Stomach (tissue), 9 donors: Measurements from ENCODE around the gene SOCS1. TPM values are rescaled to one million over a fixed set of nuclear protein-coding genes. Genes with fewer than 3 reads are reported as not detected.

Experiments
- DNase-seq, 2 donors: peaks; one replicate each; pipeline versions ENCODE4 v3.0.0 to v3.0.0-alpha.2; 2013 to 2019
- H3K27ac ChIP-seq, 5 donors: fragments of 200-600 bp in 4 of 5; sonication (generic) in 4 of 5; one replicate each; pipeline ENCODE4 v1.5.1; 2013 to 2019; ENCODE audit warnings: mild to moderate bottlenecking in 1 of 5, moderate library complexity in 1 of 5
- H3K27me3 ChIP-seq, 3 donors: fragments of 200-600 bp; sonication (generic); one replicate each; pipeline ENCODE4 v1.5.1; 2017 to 2019; ENCODE audit warnings: mixed run types in 1 of 3
- H3K36me3 ChIP-seq, 4 donors: fragments of 200-600 bp; sonication (generic); 1 replicate in 3 of 4; 2 replicates in 1 of 4; pipeline ENCODE4 v1.5.1; 2016 to 2019
- H3K4me1 ChIP-seq, 4 donors: fragments of 200-600 bp; sonication (generic); one replicate each; pipeline ENCODE4 v1.5.1; 2016 to 2019
- H3K4me3 ChIP-seq, 4 donors: fragments of 200-600 bp; sonication (generic) in 3 of 4; one replicate each; pipeline ENCODE4 v1.5.1; 2016 to 2019; ENCODE audit warnings: mild to moderate bottlenecking in 1 of 4
- H3K9me3 ChIP-seq, 4 donors: fragments of 200-600 bp; sonication (generic); one replicate each; pipeline ENCODE4 v1.5.1; 2016 to 2019
- EP300 ChIP-seq: sonication (generic); formaldehyde crosslinking; IDR thresholded peaks from one replicate; pipeline ENCODE4 v1.6.1; 2017; ENCODE audit warnings: antibody characterized with exemption
- POLR2A ChIP-seq, 4 donors: fragments of 450-650 bp; IDR thresholded peaks; one replicate each; pipeline ENCODE4 v1.6.1; 2016; ENCODE audit warnings: antibody characterized with exemption in 4 of 4, control low read depth in 2 of 4, mild to moderate bottlenecking in 1 of 4, moderate library complexity in 1 of 4
- POLR2AphosphoS5 ChIP-seq, 3 donors: sonication (generic); formaldehyde crosslinking; IDR thresholded peaks; one replicate each; pipeline ENCODE4 v1.6.1; 2016; ENCODE audit warnings: antibody characterized with exemption in 3 of 3
- WGBS, 5 donors: extraction: QIAGEN DNeasy Blood & Tissue Kit in 3 of 5; methylation state at CpG; one replicate each; pipeline versions ENCODE4 v1.1.5 to v1.1.7; 2013 to 2018; 5-methylcytosine and 5-hydroxymethylcytosine counted together
- intact Hi-C: fragments of 100-400 bp; cut with DNase I; formaldehyde crosslinking; loops from one replicate; pipeline ENCODE4 v1.15.1; 2023; ENCODE audit warnings: low total_unique reads
- polyA plus RNA-seq, 3 donors: library from polyadenylated mRNA; stranded (reverse); fragments of 200-250 nt; gene quantifications; one replicate each; pipeline ENCODE4 v1.2.3, GENCODE V29; 2013
- total RNA-seq, 5 donors: library from RNA; depleted of rRNA; stranded (reverse); fragments of >200 nt; gene quantifications; one replicate each; pipeline versions ENCODE4 v1.1.0 to v1.2.3, GENCODE V29; 2014 to 2016
- TF ChIP-seq, protein P1 (sequence below), 7 experiments: fragments of 450-650 bp in 4 of 7; fragments of 200-600 bp in 3 of 7; sonication (generic) in 3 of 7; IDR thresholded peaks; one replicate each; pipeline ENCODE4 v1.5.1; 2016 to 2019; ENCODE audit warnings: antibody characterized with exemption in 7 of 7, control low read depth in 2 of 7, mild to moderate bottlenecking in 1 of 7
- donor health status: healthy with polysubstance abuse.
- donor health status: Bipolar disorder and iron deficiency.
- donor health status: healthy.

SOCS1 gene
- total and polyA plus RNA-seq, 8 donors, result 4.2 to 45.5 (median 11.5) TPM

GRCh38 chr16:11217651-11218603 lies 38.1 kb downstream of the SOCS1 start:
- intact Hi-C loops, result no loop called here
- H3K27ac ChIP-seq, result no peak overlapping the region
- no peaks in the 10 kb centered on the region for H3K27me3 ChIP-seq
- no peak for TF ChIP-seq EP300
- TF ChIP-seq, protein P1, sequence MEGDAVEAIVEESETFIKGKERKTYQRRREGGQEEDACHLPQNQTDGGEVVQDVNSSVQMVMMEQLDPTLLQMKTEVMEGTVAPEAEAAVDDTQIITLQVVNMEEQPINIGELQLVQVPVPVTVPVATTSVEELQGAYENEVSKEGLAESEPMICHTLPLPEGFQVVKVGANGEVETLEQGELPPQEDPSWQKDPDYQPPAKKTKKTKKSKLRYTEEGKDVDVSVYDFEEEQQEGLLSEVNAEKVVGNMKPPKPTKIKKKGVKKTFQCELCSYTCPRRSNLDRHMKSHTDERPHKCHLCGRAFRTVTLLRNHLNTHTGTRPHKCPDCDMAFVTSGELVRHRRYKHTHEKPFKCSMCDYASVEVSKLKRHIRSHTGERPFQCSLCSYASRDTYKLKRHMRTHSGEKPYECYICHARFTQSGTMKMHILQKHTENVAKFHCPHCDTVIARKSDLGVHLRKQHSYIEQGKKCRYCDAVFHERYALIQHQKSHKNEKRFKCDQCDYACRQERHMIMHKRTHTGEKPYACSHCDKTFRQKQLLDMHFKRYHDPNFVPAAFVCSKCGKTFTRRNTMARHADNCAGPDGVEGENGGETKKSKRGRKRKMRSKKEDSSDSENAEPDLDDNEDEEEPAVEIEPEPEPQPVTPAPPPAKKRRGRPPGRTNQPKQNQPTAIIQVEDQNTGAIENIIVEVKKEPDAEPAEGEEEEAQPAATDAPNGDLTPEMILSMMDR (IDR thresholded peaks at IDR 0.05), result no peak
- TF ChIP-seq POLR2AphosphoS5 (IDR thresholded peaks at IDR 0.05), result no peak
- WGBS, 5 donors, result 73 to 91% (median 85%) methylated on average over 3 of the region's 3 CpGs
- H3K4me3 ChIP-seq, result no peak overlapping the region
- no peak for DNase-seq
- H3K4me1 ChIP-seq, result no peaks in the 10 kb centered on the region
- H3K36me3 ChIP-seq, result no peaks in the 10 kb centered on the region
- peaks cover 5 to 31% (median 28%) of the 10 kb centered on the region in 4 donors for H3K9me3 ChIP-seq

- H3K27me3 ChIP-seq, result peaks cover 0 to 18% (median under 1%) of the 10 kb centered on the region in 3 donors
- no peak for DNase-seq
- no peak overlapping the region for H3K4me3 ChIP-seq
- peaks cover 5 to 31% (median 28%) of the 10 kb centered on the region in 4 donors for H3K9me3 ChIP-seq
- intact Hi-C loops, result no loop called here
- WGBS, 5 donors, result 91 to 97% (median 94%) methylated on average over 3 of the region's 3 CpGs
- no peaks in the 10 kb centered on the region for H3K36me3 ChIP-seq
- TF ChIP-seq, protein P1 (IDR thresholded peaks at IDR 0.05), result no peak
- TF ChIP-seq POLR2AphosphoS5 (IDR thresholded peaks at IDR 0.05) (no peak), POLR2A (IDR thresholded peaks at IDR 0.05) (no peak), EP300 (no peak)
- H3K27ac ChIP-seq, result no peak overlapping the region
- no peaks in the 10 kb centered on the region for H3K4me1 ChIP-seq
Measured at GRCh38 chr16:11215935-11216556, 40.0 kb downstream of the SOCS1 start.

DNA sequence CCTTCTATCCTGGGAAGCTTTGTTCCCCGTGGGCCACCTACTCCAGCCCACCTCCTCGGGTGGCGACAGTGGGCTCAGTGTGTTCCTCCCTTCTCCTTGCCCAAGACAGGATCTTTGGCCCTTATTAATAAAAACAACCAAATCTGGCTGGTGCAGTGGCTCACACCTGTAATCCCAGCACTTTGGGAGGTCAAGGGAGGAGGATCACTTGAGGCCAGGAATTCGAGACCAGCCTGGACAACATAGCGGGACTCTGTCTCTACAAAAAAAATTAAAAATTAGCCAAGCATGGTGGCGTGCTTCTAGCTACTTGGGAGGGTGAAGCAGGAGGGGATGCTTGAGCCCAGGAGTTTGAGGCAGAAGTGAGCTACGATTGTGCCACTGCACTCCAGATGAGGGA lies 42.2 kb downstream of the SOCS1 start:
- TF ChIP-seq, protein P1 (IDR thresholded peaks at IDR 0.05), result no peak
- TF ChIP-seq POLR2A (IDR thresholded peaks at IDR 0.05), result no peak
- no peak for TF ChIP-seq POLR2AphosphoS5 (IDR thresholded peaks at IDR 0.05)
- TF ChIP-seq EP300, result no peak
- no peak for DNase-seq
- H3K4me1 ChIP-seq, result no peaks in the 10 kb centered on the region
- H3K27ac ChIP-seq, result no peak overlapping the region
- no peak overlapping the region for H3K4me3 ChIP-seq
- H3K27me3 ChIP-seq, result peaks cover 0 to 20% (median 3%) of the 10 kb centered on the region in 3 donors
- peaks cover 5 to 29% (median 25%) of the 10 kb centered on the region in 4 donors for H3K9me3 ChIP-seq
- intact Hi-C loops, result no loop called here
- no peaks in the 10 kb centered on the region for H3K36me3 ChIP-seq
- WGBS, 5 donors, result 85 to 93% (median 90%) methylated on average over 7 of the region's 7 CpGs

- Histone ChIP-seq H3K27me3 (peaks cover 0 to 20% (median 3%) of the 10 kb centered on the region in 3 donors), H3K36me3 (no peaks in the 10 kb centered on the region), H3K9me3 (peaks cover 5 to 24% (median 20%) of the 10 kb centered on the region in 4 donors), H3K4me1 (no peaks in the 10 kb centered on the region), H3K4me3 (no peak overlapping the region), H3K27ac (no peak overlapping the region)
- intact Hi-C loops, result no loop called here
- no peak for DNase-seq
- 87 to 100% (median 93%) methylated on average over 2 to 5 of the region's 5 CpGs for WGBS, 5 donors
- TF ChIP-seq POLR2AphosphoS5 (IDR thresholded peaks at IDR 0.05), result no peak
- TF ChIP-seq POLR2A (IDR thresholded peaks at IDR 0.05), result no peak
- TF ChIP-seq, protein P1 (IDR thresholded peaks at IDR 0.05), result no peak
- no peak for TF ChIP-seq EP300
Measured at GRCh38 chr16:11213373-11213772, 42.6 kb downstream of the SOCS1 start.
